ENCODE results near the gene EFR3B.

EFR3B gene

GRCh38 chr2:25023333-25023732 lies 18.5 kb upstream of the EFR3B start:
- no peak for TF ChIP-seq CTCF (IDR thresholded peaks at IDR 0.05; ENCODE audit: borderline replicate concordance, control extremely low read depth, extremely low read depth, insufficient read depth, missing control alignments)
- in situ Hi-C loops (cut with MboI; ENCODE audit: low sequenced_read_pairs, unreplicated experiment) = no loop called here
- DNase-seq (ENCODE audit: low spot score) = no peak

- in situ Hi-C loops (cut with MboI; ENCODE audit: low sequenced_read_pairs, unreplicated experiment) = no loop called here
- DNase-seq (ENCODE audit: low spot score) = no peak
- TF ChIP-seq CTCF (IDR thresholded peaks at IDR 0.05; ENCODE audit: borderline replicate concordance, control extremely low read depth, extremely low read depth, insufficient read depth, missing control alignments) = no peak
Measured at GRCh38 chr2:25025229-25026007, 16.5 kb upstream of the EFR3B start.

GRCh38 chr2:25026008-25026530 lies 15.8 kb upstream of the EFR3B start:
- TF ChIP-seq CTCF (IDR thresholded peaks at IDR 0.05; ENCODE audit: borderline replicate concordance, control extremely low read depth, extremely low read depth, insufficient read depth, missing control alignments) = no peak
- in situ Hi-C loops (cut with MboI; ENCODE audit: low sequenced_read_pairs, unreplicated experiment) = no loop called here
- no peak for DNase-seq (ENCODE audit: low spot score)

GRCh38 chr2:25029183-25029554 lies 12.7 kb upstream of the EFR3B start:
- no peak for TF ChIP-seq CTCF (IDR thresholded peaks at IDR 0.05; ENCODE audit: borderline replicate concordance, control extremely low read depth, extremely low read depth, insufficient read depth, missing control alignments)
- in situ Hi-C loops (cut with MboI; ENCODE audit: low sequenced_read_pairs, unreplicated experiment) = no loop called here

GRCh38 chr2:25030702-25031101 lies 11.2 kb upstream of the EFR3B start:
- in situ Hi-C loops (cut with MboI; ENCODE audit: low sequenced_read_pairs, unreplicated experiment) = no loop called here
- no peak for DNase-seq (ENCODE audit: low spot score)
- TF ChIP-seq CTCF (IDR thresholded peaks at IDR 0.05; ENCODE audit: borderline replicate concordance, control extremely low read depth, extremely low read depth, insufficient read depth, missing control alignments) = no peak

More at GRCh38 chr2:25029183-25029554, 12.7 kb upstream of the EFR3B start:
- DNase-seq (ENCODE audit: low spot score) = no peak

- no peak for DNase-seq (ENCODE audit: low spot score)
- in situ Hi-C loops (cut with MboI; ENCODE audit: low sequenced_read_pairs, unreplicated experiment) = no loop called here
- TF ChIP-seq CTCF (IDR thresholded peaks at IDR 0.05; ENCODE audit: borderline replicate concordance, control extremely low read depth, extremely low read depth, insufficient read depth, missing control alignments) = no peak
Measured at GRCh38 chr2:25032094-25032493, 9.8 kb upstream of the EFR3B start.
